Tibial nerve (tissue), 4 donors: Measurements from ENCODE around the gene ABHD12. TPM values are rescaled to one million over a fixed set of nuclear protein-coding genes. Genes with fewer than 3 reads are reported as not detected.
A peak's percentile ranks its signal among the peaks of the same experiment; 100 is the strongest.

Source experiments
- DNase-seq, 2 donors: peaks; one replicate each; pipeline ENCODE4 v3.0.0-alpha.2; 2019; ENCODE audit warnings: low spot score in 2 of 2
- H3K27ac ChIP-seq, 4 donors: fragments of 200-600 bp; sonication (generic) in 3 of 4; one replicate each; pipeline ENCODE4 v1.5.1; 2017 to 2019; ENCODE audit warnings: mild to moderate bottlenecking in 1 of 4
- H3K27me3 ChIP-seq, 2 donors: fragments of 200-600 bp; sonication (generic) in 1 of 2; one replicate each; pipeline versions ENCODE4 v1.5.1 to v1.6.0; 2017 to 2019
- H3K36me3 ChIP-seq, 3 donors: fragments of 200-600 bp; sonication (generic); one replicate each; pipeline ENCODE4 v1.5.1; 2018 to 2019
- H3K4me1 ChIP-seq, 4 donors: fragments of 200-600 bp; sonication (generic) in 3 of 4; one replicate each; pipeline ENCODE4 v1.5.1; 2017 to 2019
- H3K4me3 ChIP-seq, 4 donors: fragments of 200-600 bp; sonication (generic) in 3 of 4; one replicate each; pipeline ENCODE4 v1.5.1; 2017 to 2019; ENCODE audit warnings: mild to moderate bottlenecking in 1 of 4, moderate library complexity in 1 of 4
- H3K9me3 ChIP-seq, 4 donors: fragments of 200-600 bp; sonication (generic) in 3 of 4; one replicate each; pipeline ENCODE4 v1.5.1; 2017 to 2019
- CTCF ChIP-seq, 5 experiments: fragments of 200-600 bp in 3 of 5; fragments of 450-650 bp in 2 of 5; sonication (generic) in 3 of 5; IDR thresholded peaks; one replicate each; pipeline ENCODE4 v1.5.1; 2016 to 2019; ENCODE audit warnings: antibody characterized with exemption in 5 of 5, mild to moderate bottlenecking in 3 of 5, moderate library complexity in 2 of 5
- EP300 ChIP-seq, 2 donors: sonication (generic); formaldehyde crosslinking; IDR thresholded peaks; one replicate each; pipeline ENCODE4 v1.6.1; 2017; ENCODE audit warnings: antibody characterized with exemption in 2 of 2, mild to moderate bottlenecking in 1 of 2
- POLR2A ChIP-seq, 2 donors: fragments of 450-650 bp; IDR thresholded peaks; one replicate each; pipeline ENCODE4 v1.6.1; 2017; ENCODE audit warnings: antibody characterized with exemption in 2 of 2, mild to moderate bottlenecking in 2 of 2, moderate library complexity in 2 of 2
- WGBS, 2 donors: methylation state at CpG; one replicate each; pipeline ENCODE4 v1.1.5; 2018; 5-methylcytosine and 5-hydroxymethylcytosine counted together
- total RNA-seq, 4 donors: library from RNA; depleted of rRNA; stranded (reverse); fragments of >200 nt; gene quantifications; one replicate each; pipeline ENCODE4 v1.1.0, GENCODE V29; 2016

ABHD12 gene
- total RNA-seq, 4 donors from 2014 or later, result 67.2 to 116 (median 105) TPM

- no peak for TF ChIP-seq POLR2A (IDR thresholded peaks at IDR 0.05)
- TF ChIP-seq EP300 (IDR thresholded peaks at IDR 0.05), result no peak
- TF ChIP-seq CTCF (IDR thresholded peaks at IDR 0.05), result no peak
- Histone ChIP-seq H3K36me3 (no peaks in the 10 kb centered on the region), H3K4me3 (no peak overlapping the region), H3K27me3 (no peaks in the 10 kb centered on the region), H3K4me1 (peaks cover 0 to 74% (median 31%) of the 10 kb centered on the region in 4 donors), H3K9me3 (no peaks in the 10 kb centered on the region), H3K27ac (no peak overlapping the region)
- DNase-seq, result no peak
- 80 to 82% methylated on average over 11 of the region's 11 CpGs for WGBS, 2 donors
These were observed 136.9 kb downstream of the ABHD12 start for GRCh38 chr20:25253606-25254275.

DNA sequence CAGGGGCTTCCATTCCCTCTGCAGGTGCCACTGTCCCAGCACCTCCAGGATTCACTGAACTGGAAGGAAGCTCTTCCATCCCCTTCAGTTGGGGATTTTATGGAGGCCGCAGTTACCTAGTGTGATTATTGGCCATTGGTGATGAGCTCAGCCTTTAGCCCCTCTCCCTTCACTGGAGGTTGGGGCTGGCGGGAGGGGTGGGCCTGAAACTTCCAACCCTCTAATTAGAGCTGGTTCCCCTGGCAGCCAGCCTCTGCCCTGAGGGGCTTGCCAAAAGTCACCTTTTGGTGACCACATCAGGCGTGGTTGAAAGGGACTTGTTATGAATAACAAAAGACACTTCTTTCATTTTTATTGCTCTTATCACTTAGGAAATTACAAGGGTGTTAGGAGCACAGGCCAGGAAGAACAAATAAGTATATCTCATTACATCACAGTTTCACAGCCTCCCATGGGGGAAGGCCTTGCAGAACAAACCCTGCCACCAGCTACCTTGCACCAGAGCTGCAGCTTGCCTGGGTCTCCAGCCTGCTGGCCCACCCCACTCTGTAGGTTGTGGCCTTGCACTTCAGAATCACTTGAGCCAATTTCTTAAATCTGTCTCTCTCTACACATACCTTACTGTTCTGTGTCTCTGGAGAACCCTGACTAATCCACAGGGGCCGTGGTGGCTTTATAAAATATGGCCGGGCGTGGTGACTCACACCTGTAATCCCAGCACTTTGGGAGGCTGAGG is 137.8 kb downstream of the ABHD12 start:
- no peak for DNase-seq
- Histone ChIP-seq H3K9me3 (no peaks in the 10 kb centered on the region), H3K4me1 (peaks cover 0 to 74% (median 31%) of the 10 kb centered on the region in 4 donors), H3K36me3 (no peaks in the 10 kb centered on the region), H3K4me3 (no peak overlapping the region), H3K27ac (peak overlapping the region in 1 of 4 donors; percentile 36), H3K27me3 (no peaks in the 10 kb centered on the region)
- TF ChIP-seq EP300 (IDR thresholded peaks at IDR 0.05), result no peak
- TF ChIP-seq POLR2A (IDR thresholded peaks at IDR 0.05), result no peak
- TF ChIP-seq CTCF (IDR thresholded peaks at IDR 0.05), result no peak
- 84 to 91% methylated on average over 6 of the region's 6 CpGs for WGBS, 2 donors

DNA sequence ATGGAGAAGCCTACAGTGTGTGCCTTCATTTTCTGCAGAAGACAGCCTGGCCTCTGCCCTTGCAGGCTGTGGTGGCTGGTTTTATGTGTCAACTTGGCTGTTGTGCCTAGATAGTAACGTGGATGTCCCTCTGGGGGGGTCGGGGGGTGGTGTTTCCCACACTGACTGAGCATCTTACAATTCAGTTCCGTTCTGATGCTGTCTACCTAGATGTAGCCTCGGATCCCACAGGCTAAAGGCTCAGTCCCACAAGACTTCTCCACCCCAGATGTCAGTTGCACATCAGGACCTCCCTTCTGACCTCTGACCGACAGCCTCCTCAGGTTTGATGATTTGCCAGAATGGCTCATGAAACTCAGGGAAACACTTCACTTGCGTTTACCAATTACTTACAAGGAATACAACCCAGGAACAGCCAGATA is 138.4 kb downstream of the ABHD12 start:
- Histone ChIP-seq H3K27ac (peak overlapping the region in 1 of 4 donors; percentile 36), H3K27me3 (no peaks in the 10 kb centered on the region), H3K4me1 (peaks cover 0 to 75% (median 32%) of the 10 kb centered on the region in 4 donors), H3K36me3 (no peaks in the 10 kb centered on the region), H3K9me3 (no peaks in the 10 kb centered on the region), H3K4me3 (no peak overlapping the region)
- no peak for TF ChIP-seq CTCF (IDR thresholded peaks at IDR 0.05)
- TF ChIP-seq EP300 (IDR thresholded peaks at IDR 0.05), result no peak
- TF ChIP-seq POLR2A (IDR thresholded peaks at IDR 0.05), result no peak
- no peak for DNase-seq
- WGBS, 2 donors, result 70 to 83% methylated on average over 6 of the region's 6 CpGs

GRCh38 chr20:25251558-25251957 is 139.1 kb downstream of the ABHD12 start:
- H3K27ac ChIP-seq, result peak overlapping the region in 1 of 4 donors; percentile 23

More at GRCh38 chr20:25251558-25251957, 139.1 kb downstream of the ABHD12 start:
- TF ChIP-seq POLR2A (IDR thresholded peaks at IDR 0.05) (no peak), EP300 (IDR thresholded peaks at IDR 0.05) (no peak), CTCF (IDR thresholded peaks at IDR 0.05) (no peak)
- DNase-seq, result no peak
- no peaks in the 10 kb centered on the region for H3K36me3 ChIP-seq
- H3K4me1 ChIP-seq, result peaks cover 0 to 75% (median 36%) of the 10 kb centered on the region in 4 donors
- no peak overlapping the region for H3K4me3 ChIP-seq
- WGBS, 2 donors, result 50 to 57% methylated on average over 4 of the region's 4 CpGs
- no peaks in the 10 kb centered on the region for H3K27me3 ChIP-seq
- H3K9me3 ChIP-seq, result no peaks in the 10 kb centered on the region
